Gastroesophageal sphincter (tissue), 3 donors: Measurements from ENCODE around the gene FHIT.

Source experiments
- EP300 ChIP-seq: sonication (generic); formaldehyde crosslinking; IDR thresholded peaks from one replicate; pipeline ENCODE4 v1.6.1; 2017; ENCODE audit warnings: antibody characterized with exemption, mild to moderate bottlenecking
- POLR2A ChIP-seq, 2 donors: fragments of 450-650 bp; IDR thresholded peaks; one replicate each; pipeline ENCODE4 v1.6.1; 2017; ENCODE audit warnings: antibody characterized with exemption in 2 of 2, mild to moderate bottlenecking in 2 of 2, moderate library complexity in 1 of 2
- POLR2AphosphoS5 ChIP-seq: sonication (generic); formaldehyde crosslinking; IDR thresholded peaks from one replicate; pipeline ENCODE4 v1.6.1; 2017; ENCODE audit warnings: antibody characterized with exemption
- TF ChIP-seq, protein P1 (sequence below), 4 experiments: fragments of 200-600 bp in 2 of 4; fragments of 450-650 bp in 2 of 4; sonication (generic) in 1 of 4; IDR thresholded peaks; one replicate each; pipeline ENCODE4 v1.5.1; 2017 to 2019; ENCODE audit warnings: antibody characterized with exemption in 4 of 4, mild to moderate bottlenecking in 2 of 4, moderate library complexity in 2 of 4

DNA sequence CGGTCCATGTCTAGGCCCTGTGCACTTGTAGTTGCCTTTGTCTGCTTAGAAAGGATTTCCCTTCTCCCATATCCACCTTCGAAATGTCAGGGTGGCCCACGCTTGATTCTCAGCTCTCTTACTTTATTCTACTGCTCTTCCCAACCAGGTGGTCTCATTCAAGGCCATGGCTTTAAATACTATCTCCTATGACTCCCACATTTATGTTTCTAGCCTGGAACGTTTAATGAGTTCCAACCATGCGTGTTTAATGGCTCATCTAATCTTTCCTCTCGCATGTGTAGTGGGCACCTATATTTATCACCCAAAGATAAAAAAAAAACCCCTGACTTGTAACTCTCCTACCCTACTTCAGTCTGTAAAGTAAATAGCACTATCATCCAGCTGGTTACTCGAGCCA is 1474.2 kb downstream of the FHIT start:
- TF ChIP-seq, protein P1, sequence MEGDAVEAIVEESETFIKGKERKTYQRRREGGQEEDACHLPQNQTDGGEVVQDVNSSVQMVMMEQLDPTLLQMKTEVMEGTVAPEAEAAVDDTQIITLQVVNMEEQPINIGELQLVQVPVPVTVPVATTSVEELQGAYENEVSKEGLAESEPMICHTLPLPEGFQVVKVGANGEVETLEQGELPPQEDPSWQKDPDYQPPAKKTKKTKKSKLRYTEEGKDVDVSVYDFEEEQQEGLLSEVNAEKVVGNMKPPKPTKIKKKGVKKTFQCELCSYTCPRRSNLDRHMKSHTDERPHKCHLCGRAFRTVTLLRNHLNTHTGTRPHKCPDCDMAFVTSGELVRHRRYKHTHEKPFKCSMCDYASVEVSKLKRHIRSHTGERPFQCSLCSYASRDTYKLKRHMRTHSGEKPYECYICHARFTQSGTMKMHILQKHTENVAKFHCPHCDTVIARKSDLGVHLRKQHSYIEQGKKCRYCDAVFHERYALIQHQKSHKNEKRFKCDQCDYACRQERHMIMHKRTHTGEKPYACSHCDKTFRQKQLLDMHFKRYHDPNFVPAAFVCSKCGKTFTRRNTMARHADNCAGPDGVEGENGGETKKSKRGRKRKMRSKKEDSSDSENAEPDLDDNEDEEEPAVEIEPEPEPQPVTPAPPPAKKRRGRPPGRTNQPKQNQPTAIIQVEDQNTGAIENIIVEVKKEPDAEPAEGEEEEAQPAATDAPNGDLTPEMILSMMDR (IDR thresholded peaks at IDR 0.05): no peak
- TF ChIP-seq POLR2AphosphoS5: no peak
- TF ChIP-seq POLR2A (IDR thresholded peaks at IDR 0.05): no peak
- no peak for TF ChIP-seq EP300
